HG02642 (cell line): ENCODE data around the gene WWOX.

Source experiments
- ATAC-seq: cut with Tn5 transposase; IDR thresholded peaks from one replicate; pipeline ENCODE4 v1.9.1; 2021; ENCODE audit warnings: mild to moderate bottlenecking; ENCODE audit not compliant: unreplicated experiment, poor library complexity

The WWOX gene

GRCh38 chr16:78792952-78793351, 693.5 kb downstream of the WWOX start:
- ATAC-seq = no peak

- ATAC-seq = no peak
Observed at GRCh38 chr16:78794581-78795250, 695.3 kb downstream of the WWOX start.

GRCh38 chr16:78795433-78795832, 696.0 kb downstream of the WWOX start:
- no peak for ATAC-seq

GRCh38 chr16:78796221-78796866, 696.9 kb downstream of the WWOX start:
- ATAC-seq = no peak

DNA sequence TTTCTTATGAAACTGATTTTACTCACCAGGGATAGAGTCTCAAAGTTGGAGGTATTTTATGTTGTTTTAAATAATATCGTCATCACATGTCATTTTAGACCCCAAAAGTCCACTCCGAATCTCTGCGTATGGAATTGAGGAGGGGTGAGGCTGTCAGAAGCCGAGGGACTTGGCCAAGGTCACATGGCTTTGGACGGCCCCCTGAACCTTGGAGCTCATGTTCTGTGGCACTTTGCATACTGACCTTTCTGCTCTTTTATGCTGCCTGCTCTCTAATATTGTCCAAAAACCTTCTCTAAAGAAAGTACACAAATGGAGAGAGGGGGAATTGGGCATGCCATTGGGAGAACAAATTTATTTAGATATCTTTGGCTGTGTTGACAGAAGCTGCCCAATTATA, 700.0 kb downstream of the WWOX start:
- no peak for ATAC-seq

GRCh38 chr16:78800523-78800922, 701.1 kb downstream of the WWOX start:
- ATAC-seq = no peak

GRCh38 chr16:78804058-78804735, 704.7 kb downstream of the WWOX start:
- no peak for ATAC-seq

DNA sequence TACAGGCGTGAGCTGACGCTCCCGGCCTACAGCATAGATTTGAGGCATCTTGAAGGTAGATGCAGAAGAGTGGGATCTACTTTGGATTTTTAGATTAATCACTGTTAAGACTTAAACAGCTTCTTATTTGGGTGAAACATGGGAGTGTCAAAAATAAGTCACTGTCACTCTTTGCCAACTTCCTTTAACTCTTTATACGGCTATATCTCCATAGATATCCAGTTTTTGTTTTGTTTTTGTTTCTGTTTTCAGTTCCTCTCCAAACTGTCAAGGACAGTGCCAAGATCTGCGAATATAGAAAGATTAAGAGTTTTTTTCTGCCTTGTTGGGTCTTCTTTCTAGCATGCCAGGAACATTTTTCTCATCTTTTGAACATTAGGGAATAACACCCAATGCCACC, 706.1 kb downstream of the WWOX start:
- no peak for ATAC-seq

DNA sequence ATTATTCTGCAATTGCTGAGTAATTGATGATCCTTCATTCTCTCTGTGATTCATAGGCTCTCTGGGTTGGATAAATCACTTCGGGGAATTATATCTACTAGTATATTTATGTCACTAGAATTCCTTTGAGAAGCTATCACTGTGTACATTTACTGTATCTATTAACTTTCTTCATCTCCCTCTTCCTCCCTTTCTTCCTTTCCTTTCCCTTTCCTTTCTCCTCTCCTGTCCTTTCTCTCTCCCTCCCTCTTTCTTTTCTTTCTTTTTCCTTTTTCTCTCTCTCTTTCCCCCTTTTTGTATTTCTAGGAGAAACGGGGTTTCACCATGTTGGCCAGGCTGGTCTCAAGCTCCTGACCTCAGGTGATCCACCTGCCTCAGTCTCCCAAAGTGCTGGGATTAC, 711.8 kb downstream of the WWOX start:
- no peak for ATAC-seq

GRCh38 chr16:78812582-78812981, 713.1 kb downstream of the WWOX start:
- ATAC-seq = no peak

DNA sequence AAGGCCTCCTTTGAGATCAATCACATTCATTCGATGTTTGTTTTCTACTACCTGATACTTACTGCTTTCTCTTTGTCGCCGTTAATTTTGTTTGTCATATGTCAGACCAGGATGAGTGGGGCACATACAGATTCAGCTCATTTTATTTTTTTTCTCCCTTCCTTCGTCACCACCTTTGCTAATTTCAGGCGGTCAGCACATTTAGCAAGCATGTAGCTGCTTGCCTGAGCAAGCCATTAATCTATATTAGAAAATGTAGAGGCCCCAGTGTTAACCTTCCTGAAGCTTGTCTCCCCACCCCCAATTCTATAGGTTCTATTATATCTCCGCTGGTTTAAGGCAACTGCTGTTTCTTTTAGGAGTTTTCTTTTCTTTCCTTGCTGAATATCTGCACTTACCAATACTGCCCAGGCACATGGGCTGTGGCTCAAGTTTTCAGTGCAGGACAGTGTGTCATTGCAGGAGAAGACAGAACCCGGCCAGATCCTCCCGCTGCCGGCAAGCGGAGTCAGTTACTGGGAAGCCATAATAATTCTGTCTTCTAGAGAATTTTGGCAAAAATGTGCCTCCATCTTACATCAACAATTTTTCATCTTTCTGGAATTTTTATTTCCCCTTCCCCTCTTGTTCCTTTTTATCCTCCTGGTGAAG, 714.3 kb downstream of the WWOX start:
- ATAC-seq = no peak

- no peak for ATAC-seq
Observed at GRCh38 chr16:78815713-78816112, 716.3 kb downstream of the WWOX start.

DNA sequence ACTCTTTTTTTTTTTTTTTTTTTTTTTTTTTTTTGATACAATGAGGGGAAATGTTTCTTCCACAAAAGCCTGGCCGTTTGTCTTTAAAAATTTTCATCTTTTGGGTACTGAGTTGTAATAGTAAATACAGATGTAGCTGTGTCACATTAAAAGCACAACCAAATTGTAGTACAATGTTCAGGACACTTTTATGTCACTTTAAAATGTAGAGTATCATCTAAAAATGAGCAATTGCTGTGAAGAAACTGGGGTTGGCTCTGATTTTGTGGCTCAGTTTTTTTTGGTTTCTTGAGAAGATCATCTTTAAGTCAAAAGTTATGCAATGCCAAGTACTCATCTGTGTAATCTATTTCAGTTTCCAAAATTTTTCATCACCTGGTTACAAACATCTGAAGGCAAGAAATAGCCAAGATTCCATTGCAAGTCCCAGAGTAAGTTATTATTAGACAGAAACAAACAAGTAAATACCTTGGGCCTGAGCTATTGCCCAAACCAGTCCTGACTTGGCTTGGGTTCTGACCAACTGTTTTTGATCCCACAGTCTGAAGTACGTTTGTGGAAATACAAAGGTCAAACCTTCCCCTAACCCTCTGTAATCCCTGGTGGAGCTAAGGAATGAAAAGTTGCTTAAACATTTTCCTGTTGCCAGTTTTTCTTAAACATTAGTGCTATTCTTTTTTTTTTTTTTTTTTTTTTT, 717.2 kb downstream of the WWOX start:
- no peak for ATAC-seq

DNA sequence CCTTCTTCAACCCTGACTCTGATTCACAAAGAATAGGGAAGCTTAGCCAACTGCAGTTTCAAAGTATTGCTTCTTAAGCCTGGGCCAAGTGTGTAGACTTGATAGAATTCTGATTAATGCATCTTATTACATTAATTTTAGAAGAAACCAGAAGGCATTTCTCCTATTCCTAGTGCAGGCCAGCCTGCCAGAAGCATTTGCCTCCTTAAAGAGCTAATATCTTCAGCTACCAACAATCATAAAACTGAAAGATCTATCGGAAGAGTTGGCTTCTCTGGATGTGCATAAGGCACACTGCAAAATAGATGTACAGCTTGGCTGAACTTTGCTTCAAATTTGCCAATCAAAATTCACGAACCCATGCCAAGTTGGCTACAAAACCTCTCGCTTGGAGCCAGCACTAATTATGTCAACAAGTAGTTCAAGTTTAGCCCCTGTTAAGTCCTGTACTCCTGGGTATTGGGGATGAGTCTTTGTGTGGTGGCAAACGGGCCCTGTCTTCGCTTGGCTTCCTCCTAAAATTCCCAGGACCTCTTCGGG, 717.8 kb downstream of the WWOX start:
- no peak for ATAC-seq

DNA sequence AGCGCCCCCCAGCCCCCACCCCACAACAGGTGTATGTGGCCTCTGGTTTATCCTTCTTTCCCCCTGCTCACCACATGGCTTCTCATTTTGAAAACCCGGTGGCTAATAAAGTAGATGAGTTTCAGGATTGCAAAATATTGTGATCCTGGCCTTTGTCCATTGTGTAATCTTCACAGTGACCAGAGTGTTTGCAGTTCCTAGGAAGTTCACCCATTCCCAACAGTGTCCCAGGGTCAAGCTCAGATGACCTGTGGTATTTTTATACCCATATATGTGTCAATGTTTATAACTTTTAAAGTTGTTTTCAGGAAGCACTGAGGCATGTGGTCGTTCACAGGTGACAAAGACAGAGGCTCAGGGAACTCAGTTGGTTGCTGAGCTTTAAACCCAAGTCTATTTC, 721.9 kb downstream of the WWOX start:
- no peak for ATAC-seq

- ATAC-seq = no peak
Observed at GRCh38 chr16:78822509-78822908, 723.1 kb downstream of the WWOX start.

GRCh38 chr16:78823027-78823426, 723.6 kb downstream of the WWOX start:
- ATAC-seq = no peak

GRCh38 chr16:78829280-78829679, 729.8 kb downstream of the WWOX start:
- ATAC-seq = no peak

DNA sequence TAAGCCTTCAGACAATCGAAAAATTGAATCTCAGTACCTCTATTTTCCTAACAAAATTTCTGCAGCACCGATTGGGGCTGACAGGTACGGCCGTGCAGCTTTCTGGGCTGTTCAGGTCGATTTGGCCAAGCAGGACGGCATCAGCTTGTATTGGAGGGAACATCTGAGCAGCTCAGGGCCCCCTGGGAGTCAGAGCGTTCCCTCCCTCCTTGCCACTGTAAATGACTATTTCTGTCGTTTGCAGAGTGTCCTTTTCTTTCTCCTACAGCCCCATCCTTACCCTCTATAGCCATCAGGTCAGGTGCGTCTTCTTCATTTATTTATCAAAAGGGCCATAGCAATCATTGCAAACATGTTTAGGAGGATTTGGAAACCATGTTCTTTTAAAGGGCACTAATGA, 731.1 kb downstream of the WWOX start:
- no peak for ATAC-seq

GRCh38 chr16:78832100-78832499, 732.6 kb downstream of the WWOX start:
- ATAC-seq = no peak
